ENCODE data around the gene ATF1. TPM values are rescaled to one million over a fixed set of nuclear protein-coding genes. Genes with fewer than 3 reads are reported as not detected.

The ATF1 gene
- total RNA-seq, 4 donors from 2014 or later = 10.0 to 19.4 (median 16.5) TPM

GRCh38 chr12:50772470-50772869 lies 8.6 kb downstream of the ATF1 start:
- H3K4me3 ChIP-seq = no peak overlapping the region
- peak overlapping the region in 2 of 4 donors; percentile 31 to 48 for H3K27ac ChIP-seq
- no peaks in the 10 kb centered on the region for H3K27me3 ChIP-seq
- no peak for DNase-seq
- 95 to 100% methylated on average over 2 to 5 of the region's 5 CpGs for WGBS, 2 donors (ENCODE audit: low coverage in 1 of 2)
- intact Hi-C loops (cut with DNase I; ENCODE audit: low total_unique reads) = no loop called here
- H3K36me3 ChIP-seq = peaks cover 0 to 8% (median 0%) of the 10 kb centered on the region in 4 donors
- in situ Hi-C loops (cut with MboI; ENCODE audit: low pct_ligation_motif_present in 1 of 4, low pct_unique_long_range_greater_than_20kb in 1 of 4, low sequenced_read_pairs in 3 of 4) = no loop called here
- H3K9me3 ChIP-seq = no peaks in the 10 kb centered on the region
- TF ChIP-seq POLR2AphosphoS5 (IDR thresholded peaks at IDR 0.05) (no peak), EP300 (IDR thresholded peaks at IDR 0.05; ENCODE audit: low read depth) (no peak), POLR2A (IDR thresholded peaks at IDR 0.05) (no peak), CTCF (IDR thresholded peaks at IDR 0.05) (no peak)
- peaks cover 0 to 50% (median 23%) of the 10 kb centered on the region in 4 donors for H3K4me1 ChIP-seq

- Histone ChIP-seq H3K4me1 (peaks cover 0 to 50% (median 23%) of the 10 kb centered on the region in 4 donors), H3K4me3 (no peak overlapping the region), H3K27me3 (no peaks in the 10 kb centered on the region), H3K9me3 (no peaks in the 10 kb centered on the region), H3K27ac (peak overlapping the region; percentile 30 to 72 (median 40)), H3K36me3 (peaks cover 0 to 8% (median 0%) of the 10 kb centered on the region in 4 donors)
- intact Hi-C loops (cut with DNase I; ENCODE audit: low total_unique reads) (no loop called here), in situ Hi-C loops (cut with MboI; ENCODE audit: low pct_ligation_motif_present in 1 of 4, low pct_unique_long_range_greater_than_20kb in 1 of 4, low sequenced_read_pairs in 3 of 4) (no loop called here)
- no peak for DNase-seq
- WGBS, 2 donors (ENCODE audit: low coverage in 1 of 2) = 97% methylated on average over 2 of the region's 2 CpGs; no CpG with 5 or more reads in 1 of the 2 donors
- TF ChIP-seq CTCF (IDR thresholded peaks at IDR 0.05) (no peak), POLR2A (IDR thresholded peaks at IDR 0.05) (no peak), EP300 (IDR thresholded peaks at IDR 0.05; ENCODE audit: low read depth) (no peak), POLR2AphosphoS5 (IDR thresholded peaks at IDR 0.05) (no peak)
Observed at GRCh38 chr12:50772877-50773276, 9.0 kb downstream of the ATF1 start.

GRCh38 chr12:50775251-50775650 lies 11.3 kb downstream of the ATF1 start:
- Histone ChIP-seq H3K36me3 (peaks cover 0 to 8% (median 0%) of the 10 kb centered on the region in 4 donors), H3K27me3 (no peaks in the 10 kb centered on the region), H3K27ac (no peak overlapping the region), H3K9me3 (no peaks in the 10 kb centered on the region), H3K4me3 (no peak overlapping the region), H3K4me1 (peaks cover 0 to 48% (median 26%) of the 10 kb centered on the region in 4 donors)
- TF ChIP-seq POLR2A (IDR thresholded peaks at IDR 0.05) (no peak), EP300 (IDR thresholded peaks at IDR 0.05; ENCODE audit: low read depth) (no peak), POLR2AphosphoS5 (IDR thresholded peaks at IDR 0.05) (no peak), CTCF (IDR thresholded peaks at IDR 0.05) (no peak)
- WGBS, 2 donors (ENCODE audit: low coverage in 1 of 2) = 90 to 96% methylated on average over 2 of the region's 2 CpGs
- intact Hi-C loops (cut with DNase I; ENCODE audit: low total_unique reads) (no loop called here), in situ Hi-C loops (cut with MboI; ENCODE audit: low pct_ligation_motif_present in 1 of 4, low pct_unique_long_range_greater_than_20kb in 1 of 4, low sequenced_read_pairs in 3 of 4) (no loop called here)
- no peak for DNase-seq

GRCh38 chr12:50776749-50777728 lies 13.1 kb downstream of the ATF1 start:
- TF ChIP-seq EP300 (IDR thresholded peaks at IDR 0.05; ENCODE audit: low read depth) = no peak
- no peak for TF ChIP-seq CTCF (IDR thresholded peaks at IDR 0.05)
- no peak for TF ChIP-seq POLR2A (IDR thresholded peaks at IDR 0.05)
- no peak for TF ChIP-seq POLR2AphosphoS5 (IDR thresholded peaks at IDR 0.05)
- in situ Hi-C loops (cut with MboI; ENCODE audit: low pct_ligation_motif_present in 1 of 4, low pct_unique_long_range_greater_than_20kb in 1 of 4, low sequenced_read_pairs in 3 of 4) = no loop called here

More at GRCh38 chr12:50776749-50777728, 13.1 kb downstream of the ATF1 start:
- Histone ChIP-seq H3K4me3 (no peak overlapping the region), H3K27ac (peak overlapping the region; percentile 75 to 89 (median 86)), H3K36me3 (peaks cover 0 to 9% (median 4%) of the 10 kb centered on the region in 4 donors), H3K9me3 (no peaks in the 10 kb centered on the region), H3K27me3 (no peaks in the 10 kb centered on the region), H3K4me1 (peaks cover 0 to 48% (median 26%) of the 10 kb centered on the region in 4 donors)
- DNase-seq = no peak
- 58 to 75% methylated on average over 2 to 9 of the region's 9 CpGs for WGBS, 2 donors (ENCODE audit: low coverage in 1 of 2)
- intact Hi-C loops (cut with DNase I; ENCODE audit: low total_unique reads) = no loop called here

Measured in transverse colon (tissue), 4 donors.